Superior temporal gyrus (tissue), 1 donor: ENCODE data around the gene ACVR1B.

Experiments used
- DNase-seq: peaks from one replicate; pipeline ENCODE4 v3.0.0-alpha.2; 2016; ENCODE audit errors: extremely low spot score

ACVR1B gene

GRCh38 chr12:51917041-51917590, 34.4 kb upstream of the ACVR1B start:
- no peak for DNase-seq

- DNase-seq = no peak
Measured at GRCh38 chr12:51917746-51918453, 33.6 kb upstream of the ACVR1B start.

GRCh38 chr12:51920046-51920445, 31.5 kb upstream of the ACVR1B start:
- no peak for DNase-seq

- DNase-seq = no peak
Measured at GRCh38 chr12:51921017-51921725, 30.3 kb upstream of the ACVR1B start.

GRCh38 chr12:51922146-51922545, 29.4 kb upstream of the ACVR1B start:
- DNase-seq = no peak

GRCh38 chr12:51922762-51923505, 28.6 kb upstream of the ACVR1B start:
- peak; percentile 30 for DNase-seq

GRCh38 chr12:51923506-51924365, 27.8 kb upstream of the ACVR1B start:
- DNase-seq = no peak

GRCh38 chr12:51924551-51925319, 26.8 kb upstream of the ACVR1B start:
- no peak for DNase-seq

GRCh38 chr12:51925346-51926063, 26.0 kb upstream of the ACVR1B start:
- DNase-seq = no peak

GRCh38 chr12:51926064-51926632, 25.4 kb upstream of the ACVR1B start:
- no peak for DNase-seq

- no peak for DNase-seq
Measured at GRCh38 chr12:51926718-51927117, 24.8 kb upstream of the ACVR1B start.

GRCh38 chr12:51932218-51933076, 19.1 kb upstream of the ACVR1B start:
- DNase-seq = no peak

GRCh38 chr12:51934080-51934479, 17.4 kb upstream of the ACVR1B start:
- no peak for DNase-seq

GRCh38 chr12:51937926-51938325, 13.6 kb upstream of the ACVR1B start:
- DNase-seq = no peak

- no peak for DNase-seq
Measured at GRCh38 chr12:51938726-51939125, 12.8 kb upstream of the ACVR1B start.

- DNase-seq = no peak
Measured at GRCh38 chr12:51941011-51941581, 10.4 kb upstream of the ACVR1B start.

GRCh38 chr12:51941604-51942003, 9.9 kb upstream of the ACVR1B start:
- DNase-seq = no peak

- DNase-seq = no peak
Measured at GRCh38 chr12:51942056-51942455, 9.4 kb upstream of the ACVR1B start.
